ENCODE data around the gene COMMD2.

The COMMD2 gene

GRCh38 chr3:149701206-149701976 is 50.9 kb downstream of the COMMD2 start:
- no peak for DNase-seq

All from hematopoietic multipotent progenitor cell treated with erythropoietin and hydrocortisone succinate and interleukin-3 and kit ligand, for 4 days (in vitro differentiated cells).